HG02798 (cell line): ENCODE data around the gene KRT27.
"Not testable (repeated sequence)": the region's sequence is repeated elsewhere in the genome, so short reads cannot be mapped to it uniquely, and the experiment has no call there.

ENCODE experiments used
- ATAC-seq: cut with Tn5 transposase; IDR thresholded peaks from one replicate; pipeline ENCODE4 v1.9.1; 2021; ENCODE audit warnings: mild to moderate bottlenecking; ENCODE audit not compliant: unreplicated experiment, poor library complexity

Gene KRT27

GRCh38 chr17:40782450-40782849, at the start of gene KRT27:
Gene KRT27, minus strand, starts transcription at chr17:40782550. Its CDS starts 57 bp downstream, at chr17:40782493.
- no peak for ATAC-seq

GRCh38 chr17:40830085-40830776, 47.9 kb upstream of the KRT27 start:
- no peak for ATAC-seq

GRCh38 chr17:40828454-40829044, 46.2 kb upstream of the KRT27 start:
- ATAC-seq, result no peak

- no peak for ATAC-seq
Observed at GRCh38 chr17:40827746-40828453, 45.5 kb upstream of the KRT27 start.

- no peak for ATAC-seq
Observed at GRCh38 chr17:40825599-40825998, 43.2 kb upstream of the KRT27 start.

GRCh38 chr17:40824015-40824832, 41.9 kb upstream of the KRT27 start:
- ATAC-seq, result no peak

GRCh38 chr17:40822132-40822812, 39.9 kb upstream of the KRT27 start, which contains the start of gene KRT10:
Gene KRT10, minus strand, starts transcription at chr17:40822614. Its CDS starts 29 bp downstream, at chr17:40822585.
- no peak for ATAC-seq

- ATAC-seq, result no peak
Observed at GRCh38 chr17:40821536-40821935, 39.2 kb upstream of the KRT27 start.

GRCh38 chr17:40820228-40820838, 38.0 kb upstream of the KRT27 start:
- ATAC-seq, result no peak

- ATAC-seq, result no peak
Observed at GRCh38 chr17:40819528-40820125, 37.3 kb upstream of the KRT27 start.

- ATAC-seq, result peak; percentile 90
Observed at GRCh38 chr17:40818733-40819527, 36.6 kb upstream of the KRT27 start.

GRCh38 chr17:40818343-40818732, 36.0 kb upstream of the KRT27 start:
- ATAC-seq, result no peak

GRCh38 chr17:40817103-40817682, 34.8 kb upstream of the KRT27 start:
- ATAC-seq, result no peak

GRCh38 chr17:40816569-40816968, 34.2 kb upstream of the KRT27 start:
- ATAC-seq, result no peak

GRCh38 chr17:40815381-40815780, 33.0 kb upstream of the KRT27 start:
- ATAC-seq, result no peak

GRCh38 chr17:40814657-40815056, 32.3 kb upstream of the KRT27 start:
- not testable (repeated sequence) for ATAC-seq

- ATAC-seq, result no peak
Observed at GRCh38 chr17:40813804-40814203, 31.5 kb upstream of the KRT27 start.

- no peak for ATAC-seq
Observed at GRCh38 chr17:40812639-40813038, 30.3 kb upstream of the KRT27 start.
